Karpas-422 (cell line): ENCODE measurements around the gene ZNF320. TPM values are rescaled to one million over a fixed set of nuclear protein-coding genes. Genes with fewer than 3 reads are reported as not detected.
A peak's percentile ranks its signal among the peaks of the same experiment; 100 is the strongest.
"Not testable (repeated sequence)": the region's sequence is repeated elsewhere in the genome, so short reads cannot be mapped to it uniquely, and the experiment has no call there.

ENCODE experiments used
- DNase-seq: peaks from one replicate; pipeline ENCODE4 v3.0.0-alpha.2; 2015
- H2AFZ ChIP-seq: fragments of 200-600 bp; sonication (generic); 2 replicates; pipeline ENCODE4 v1.6.1; 2014; ENCODE audit warnings: antibody characterized with exemption, low read length, mixed read lengths
- H3K27ac ChIP-seq: fragments of 200-600 bp; sonication (generic); 2 replicates; pipeline ENCODE4 v1.5.1; 2014; ENCODE audit warnings: mild to moderate bottlenecking, low read length, moderate library complexity
- H3K27me3 ChIP-seq: fragments of 200-600 bp; sonication (generic); 2 replicates; pipeline ENCODE4 v1.6.1; 2014; ENCODE audit warnings: low read length, mixed read lengths
- H3K36me3 ChIP-seq: fragments of 200-600 bp; sonication (generic); 2 replicates; pipeline ENCODE4 v1.6.1; 2014; ENCODE audit warnings: low read length, mixed read lengths; ENCODE audit not compliant: insufficient read depth
- H3K4me1 ChIP-seq: fragments of 200-600 bp; sonication (generic); 2 replicates; pipeline ENCODE4 v1.6.1; 2014; ENCODE audit warnings: mild to moderate bottlenecking, low read length, mixed read lengths
- H3K4me2 ChIP-seq: fragments of 200-600 bp; sonication (generic); 2 replicates; pipeline ENCODE4 v1.6.1; 2014; ENCODE audit warnings: low read length, low read depth, mild to moderate bottlenecking; ENCODE audit not compliant: poor library complexity, severe bottlenecking
- H3K4me3 ChIP-seq: fragments of 200-600 bp; sonication (generic); 2 replicates; pipeline ENCODE4 v1.5.1; 2014; ENCODE audit warnings: mild to moderate bottlenecking, antibody characterized with exemption, low read length, mixed read lengths
- H3K79me2 ChIP-seq: fragments of 200-600 bp; sonication (generic); 2 replicates; pipeline ENCODE4 v1.6.1; 2014; ENCODE audit warnings: mild to moderate bottlenecking, low read length, mixed read lengths
- H3K9ac ChIP-seq: fragments of 200-600 bp; sonication (generic); 2 replicates; pipeline ENCODE4 v1.6.0; 2014; ENCODE audit warnings: low read length
- H3K9me2 ChIP-seq: fragments of 200-600 bp; sonication (generic), shearing (Covaris generic); replicated peaks from 2 replicates; pipeline ENCODE4 v1.6.0; 2014; ENCODE audit warnings: mild to moderate bottlenecking, low read length, moderate library complexity; ENCODE audit not compliant: insufficient read depth
- H3K9me3 ChIP-seq: fragments of 300-700, 200-600 bp; sonication (generic); 2 replicates; pipeline ENCODE4 v1.6.1; 2014; ENCODE audit warnings: low read length, mixed read lengths
- H4K20me1 ChIP-seq: fragments of 200-600 bp; sonication (generic); 2 replicates; pipeline ENCODE4 v1.6.1; 2014; ENCODE audit warnings: mild to moderate bottlenecking, antibody characterized with exemption, low read length, low read depth; ENCODE audit not compliant: insufficient read depth
- total RNA-seq: library from RNA; depleted of rRNA; stranded (reverse); fragments of >200 nt; shearing (Covaris generic); gene quantifications from 2 replicates; pipeline ENCODE4 v1.2.3, GENCODE V29; 2014; ENCODE audit warnings: low replicate concordance

The ZNF320 gene
- total RNA-seq, 1 experiment from 2014 or later: 18.9 TPM

DNA sequence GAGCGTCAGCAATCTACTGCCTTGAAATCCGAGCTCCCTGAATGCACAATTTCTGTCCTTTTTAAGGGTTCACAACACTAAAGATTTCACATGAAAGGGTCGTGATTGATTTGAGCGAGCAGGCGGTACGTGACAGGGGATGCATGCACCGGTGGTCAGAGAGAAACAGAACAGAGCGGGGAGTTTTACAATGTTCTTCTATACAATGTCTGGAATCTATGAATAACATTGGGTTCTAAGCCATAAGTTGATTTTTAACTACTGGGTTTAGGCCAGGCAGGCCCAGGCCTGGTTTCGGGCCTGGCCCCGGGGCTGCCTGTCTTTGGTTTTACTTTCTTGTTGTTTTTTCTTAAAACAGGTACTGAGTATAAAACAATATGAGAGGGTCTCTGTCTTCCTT lies 1.2 kb upstream of the ZNF320 start:
- not testable (repeated sequence) for H3K9me2 ChIP-seq, H3K27ac ChIP-seq, H3K27me3 ChIP-seq, H3K4me2 ChIP-seq, H3K4me3 ChIP-seq, H3K9me3 ChIP-seq, DNase-seq, H4K20me1 ChIP-seq, H2AFZ ChIP-seq, H3K9ac ChIP-seq, H3K4me1 ChIP-seq
- Histone ChIP-seq H3K79me2 (peaks cover 39% of the 10 kb centered on the region), H3K36me3 (peaks cover 18% of the 10 kb centered on the region)

DNA sequence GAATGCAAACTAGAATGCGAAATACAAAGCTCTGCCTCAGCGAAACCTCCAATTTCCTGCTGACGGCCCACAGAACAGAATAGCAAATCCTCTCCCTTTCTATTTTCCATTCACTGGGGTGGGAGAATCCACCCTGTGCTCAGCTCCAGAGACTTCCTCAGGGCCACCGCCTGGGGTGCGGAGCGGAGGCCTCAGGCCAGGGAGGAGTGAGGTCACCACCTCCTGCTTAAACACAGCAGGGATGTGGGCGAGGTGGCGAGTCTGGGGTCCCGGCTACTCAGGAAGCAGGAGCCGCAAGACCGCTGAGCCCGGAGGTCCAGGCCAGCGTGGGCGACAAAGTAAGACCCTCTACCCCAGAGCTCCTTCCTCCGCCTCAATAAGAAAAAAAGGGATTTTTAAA lies 666 bp upstream of the ZNF320 start:
- no peaks in the 10 kb centered on the region for H3K9me3 ChIP-seq
- peak overlapping the region; percentile 93 for H3K4me2 ChIP-seq
- DNase-seq: no peak
- H3K4me1 ChIP-seq: peaks cover 8% of the 10 kb centered on the region
- H3K27me3 ChIP-seq: no peaks in the 10 kb centered on the region
- peak overlapping the region; percentile 29; the same call in 1 of the 2 replicates for H2AFZ ChIP-seq
- H3K79me2 ChIP-seq: peaks cover 43% of the 10 kb centered on the region
- no peaks in the 10 kb centered on the region for H4K20me1 ChIP-seq
- H3K9ac ChIP-seq: no peak overlapping the region
- H3K36me3 ChIP-seq: peaks cover 22% of the 10 kb centered on the region
- H3K9me2 ChIP-seq: no peaks in the 10 kb centered on the region
- H3K4me3 ChIP-seq: peak overlapping the region; percentile 96; the same call in 1 of the 2 replicates
- H3K27ac ChIP-seq: no peak overlapping the region

DNA sequence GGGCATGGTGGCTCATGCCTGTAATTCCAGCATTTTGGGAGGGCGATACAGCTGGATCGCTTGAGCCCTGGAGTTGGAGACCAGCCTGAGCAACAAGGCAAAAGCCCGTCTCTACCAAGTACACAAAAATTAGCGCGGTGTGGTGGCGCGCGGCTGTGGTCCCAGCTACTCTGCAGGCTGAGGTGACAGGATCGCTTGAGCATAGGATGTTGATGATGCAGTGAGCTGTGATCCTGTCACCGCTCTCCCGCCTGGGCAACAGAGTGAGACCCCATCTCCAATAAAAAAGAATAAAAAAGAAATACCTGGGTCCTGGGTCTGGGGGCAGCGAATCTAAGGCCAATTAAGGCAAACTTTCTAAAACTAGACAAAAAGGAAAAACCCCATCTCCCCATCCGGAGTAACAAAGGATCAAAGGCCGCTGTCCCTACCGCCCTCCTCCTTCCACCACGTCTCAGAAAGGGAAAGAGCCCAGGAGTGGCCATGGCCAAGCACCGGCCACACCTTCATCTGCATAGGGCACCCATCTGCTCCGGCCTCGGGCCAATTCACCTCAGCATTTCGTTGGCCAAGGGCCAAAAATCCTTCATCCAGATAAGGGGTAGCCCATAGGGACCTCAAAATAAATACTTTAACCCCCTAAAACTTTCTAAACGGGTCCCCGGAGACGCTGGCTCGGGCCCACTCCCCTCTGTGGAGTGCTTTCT lies 851 bp downstream of the ZNF320 start:
- peaks cover 57% of the 10 kb centered on the region for H3K79me2 ChIP-seq
- H3K9ac ChIP-seq: peak overlapping the region; percentile 94
- peak overlapping the region; percentile 93 for H3K4me2 ChIP-seq
- H3K9me2 ChIP-seq: no peaks in the 10 kb centered on the region
- peaks cover 23% of the 10 kb centered on the region for H3K36me3 ChIP-seq
- peak overlapping the region; percentile 96 for H3K4me3 ChIP-seq
- H3K27me3 ChIP-seq: no peaks in the 10 kb centered on the region
- H3K27ac ChIP-seq: peak overlapping the region; percentile 71
- no peaks in the 10 kb centered on the region for H3K9me3 ChIP-seq
- peaks cover 8% of the 10 kb centered on the region for H3K4me1 ChIP-seq
- no peaks in the 10 kb centered on the region for H4K20me1 ChIP-seq
- no peak overlapping the region for H2AFZ ChIP-seq
- DNase-seq: peak; percentile 74

DNA sequence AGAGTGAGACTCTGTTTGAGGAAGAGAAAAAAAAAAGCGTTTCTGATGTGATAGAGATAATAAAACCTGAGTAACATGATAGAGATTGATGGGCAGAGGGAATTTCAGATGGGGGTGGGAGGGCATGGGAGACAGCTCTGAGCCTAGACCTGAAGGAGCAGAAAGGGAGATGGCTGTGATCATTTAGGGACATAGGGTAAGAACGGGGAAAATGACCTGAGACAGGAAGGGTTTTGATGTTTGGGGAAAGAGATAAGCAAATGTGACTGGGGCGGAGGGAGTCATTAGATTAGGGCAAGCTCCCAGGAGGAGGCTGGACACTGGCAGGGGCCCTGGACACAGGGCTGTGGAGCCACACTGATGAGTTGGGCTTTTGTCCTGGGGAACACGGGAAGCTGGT lies 6.1 kb downstream of the ZNF320 start:
- H2AFZ ChIP-seq: no peak overlapping the region

DNA sequence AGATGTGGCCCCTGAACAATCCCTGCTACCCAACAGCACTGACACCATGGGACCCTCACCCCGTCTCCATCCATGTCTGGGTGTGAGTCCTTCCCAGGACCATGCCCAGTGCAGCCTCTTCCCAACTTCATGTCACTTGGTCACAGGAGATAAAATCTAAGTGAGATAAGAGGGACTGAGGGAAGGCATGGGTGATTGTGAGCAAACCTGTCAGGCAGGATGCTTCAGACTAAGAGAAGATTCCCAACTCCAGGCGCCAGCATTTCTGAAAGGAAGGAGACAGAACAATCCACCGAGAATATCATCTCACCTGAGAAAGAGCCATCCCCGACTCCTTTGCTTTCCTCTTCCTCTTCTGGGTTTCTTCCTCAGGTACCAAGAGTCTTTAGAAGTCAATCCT lies 7.5 kb downstream of the ZNF320 start:
- H3K4me3 ChIP-seq: no peak overlapping the region
- H3K4me1 ChIP-seq: no peaks in the 10 kb centered on the region
- H3K4me2 ChIP-seq: no peak overlapping the region
- H3K79me2 ChIP-seq: peaks cover 39% of the 10 kb centered on the region
- no peak overlapping the region for H3K9ac ChIP-seq
- no peak overlapping the region for H3K27ac ChIP-seq
- no peak for DNase-seq
- no peaks in the 10 kb centered on the region for H4K20me1 ChIP-seq
- H3K36me3 ChIP-seq: peaks cover 70% of the 10 kb centered on the region
- no peak overlapping the region for H2AFZ ChIP-seq
- peaks cover 4% of the 10 kb centered on the region; the same call in 1 of the 2 replicates for H3K9me3 ChIP-seq
- H3K9me2 ChIP-seq: no peaks in the 10 kb centered on the region
- no peaks in the 10 kb centered on the region for H3K27me3 ChIP-seq

More for the DNA sequence above, 6.1 kb downstream of the ZNF320 start:
- peaks cover 68% of the 10 kb centered on the region for H3K36me3 ChIP-seq
- no peak overlapping the region for H3K27ac ChIP-seq
- H3K4me3 ChIP-seq: no peak overlapping the region
- H3K4me2 ChIP-seq: no peak overlapping the region
- no peaks in the 10 kb centered on the region for H4K20me1 ChIP-seq
- peaks cover 1% of the 10 kb centered on the region; the same call in 1 of the 2 replicates for H3K9me3 ChIP-seq
- H3K4me1 ChIP-seq: peaks cover 4% of the 10 kb centered on the region
- H3K9ac ChIP-seq: no peak overlapping the region
- H3K27me3 ChIP-seq: no peaks in the 10 kb centered on the region
- no peak for DNase-seq
- no peaks in the 10 kb centered on the region for H3K9me2 ChIP-seq
- H3K79me2 ChIP-seq: peaks cover 51% of the 10 kb centered on the region

DNA sequence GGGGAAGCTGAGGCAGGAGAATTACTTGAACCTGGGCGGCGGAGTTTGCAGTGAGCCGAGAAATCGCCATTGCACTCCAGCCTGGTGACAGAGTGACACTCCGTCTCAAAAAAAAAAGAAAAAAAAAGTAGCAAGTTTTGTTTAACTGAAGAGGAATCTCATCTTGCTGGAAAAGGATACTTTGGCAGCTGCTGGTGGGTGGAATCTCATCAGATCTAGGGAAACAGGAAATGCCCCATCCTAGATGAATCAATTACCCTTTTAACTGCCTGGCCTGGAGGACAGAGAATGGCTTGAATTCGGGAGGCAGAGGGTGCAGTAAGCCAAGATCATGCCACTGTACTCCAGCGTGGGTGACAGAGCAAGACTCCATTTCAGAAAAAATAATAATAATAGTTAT lies 8.4 kb downstream of the ZNF320 start:
- H3K27ac ChIP-seq: no peak overlapping the region
- H2AFZ ChIP-seq: no peak overlapping the region
- peaks cover 12% of the 10 kb centered on the region for H3K9me3 ChIP-seq
- no peaks in the 10 kb centered on the region for H3K4me1 ChIP-seq
- DNase-seq: no peak
- H3K9me2 ChIP-seq: no peaks in the 10 kb centered on the region
- no peak overlapping the region for H3K9ac ChIP-seq
- peaks cover 35% of the 10 kb centered on the region for H3K79me2 ChIP-seq
- no peaks in the 10 kb centered on the region for H4K20me1 ChIP-seq
- no peak overlapping the region for H3K4me2 ChIP-seq
- H3K36me3 ChIP-seq: peaks cover 74% of the 10 kb centered on the region
- H3K27me3 ChIP-seq: no peaks in the 10 kb centered on the region
- H3K4me3 ChIP-seq: no peak overlapping the region

DNA sequence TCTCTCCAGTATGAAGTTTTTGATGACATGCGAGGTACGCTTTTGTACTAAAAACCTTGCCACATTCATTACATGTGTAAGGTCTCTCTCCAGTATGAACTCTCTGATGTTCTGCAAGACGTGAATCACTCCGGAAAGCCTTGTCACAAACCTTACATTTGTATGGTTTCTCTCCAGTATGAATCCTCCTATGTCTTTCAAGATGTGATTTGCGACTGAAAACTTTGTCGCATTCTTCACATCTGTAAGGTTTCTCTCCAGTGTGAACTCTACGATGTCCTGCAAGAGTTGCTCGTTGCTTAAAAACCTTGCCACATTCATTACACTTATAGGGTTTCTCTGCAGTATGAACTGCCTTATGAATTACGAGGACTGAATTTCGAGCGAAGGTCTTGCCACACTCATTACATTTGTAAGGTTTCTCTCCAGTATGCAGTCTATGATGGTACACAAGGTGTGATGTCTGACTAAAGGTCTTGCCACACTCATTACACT lies 16.5 kb downstream of the ZNF320 start:
- no peak overlapping the region for H2AFZ ChIP-seq
- no peak overlapping the region for H3K9ac ChIP-seq
- no peaks in the 10 kb centered on the region for H3K27me3 ChIP-seq
- no peak overlapping the region for H3K4me3 ChIP-seq
- H3K27ac ChIP-seq: no peak overlapping the region
- H3K36me3 ChIP-seq: peaks cover 78% of the 10 kb centered on the region
- no peaks in the 10 kb centered on the region for H3K4me1 ChIP-seq
- no peaks in the 10 kb centered on the region for H3K9me2 ChIP-seq
- H3K9me3 ChIP-seq: peaks cover 46% of the 10 kb centered on the region
- peaks cover 5% of the 10 kb centered on the region; the same call in 1 of the 2 replicates for H3K79me2 ChIP-seq
- H3K4me2 ChIP-seq: no peak overlapping the region
- no peak for DNase-seq
- no peaks in the 10 kb centered on the region for H4K20me1 ChIP-seq

DNA sequence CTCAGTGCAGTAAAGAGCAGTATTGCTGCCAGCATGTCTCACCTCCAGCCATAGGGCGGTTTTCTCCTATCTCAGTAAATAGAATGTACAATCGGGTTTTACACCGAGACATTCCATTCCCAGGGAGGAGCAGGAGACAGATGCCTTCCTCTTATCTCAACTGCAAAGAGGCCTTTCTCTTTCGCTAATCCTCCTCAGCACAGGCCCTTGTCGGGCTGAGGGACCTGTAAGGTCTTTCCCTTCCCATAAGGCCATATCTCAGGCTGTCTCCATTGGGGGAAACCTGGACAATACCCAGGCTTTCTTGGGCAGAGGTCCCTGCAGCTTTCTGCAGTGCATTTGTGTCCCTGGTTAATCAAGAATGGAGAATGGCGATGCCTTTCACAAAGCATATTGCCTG lies 24.4 kb downstream of the ZNF320 start:
- not testable (repeated sequence) for H3K4me1 ChIP-seq, H2AFZ ChIP-seq, H3K9ac ChIP-seq, DNase-seq, H3K27me3 ChIP-seq, H4K20me1 ChIP-seq, H3K4me3 ChIP-seq, H3K9me3 ChIP-seq, H3K9me2 ChIP-seq, H3K27ac ChIP-seq, H3K79me2 ChIP-seq, H3K4me2 ChIP-seq, H3K36me3 ChIP-seq
